Esophagus squamous epithelium (tissue), 5 donors: ENCODE measurements around the gene NUP210. TPM values are rescaled to one million over a fixed set of nuclear protein-coding genes. Genes with fewer than 3 reads are reported as not detected.

Experiments used
- DNase-seq: peaks from one replicate; lab custom pipeline; 2025; lab: John Stamatoyannopoulos, UW
- H3K27ac ChIP-seq, 4 donors: fragments of 200-600 bp; sonication (generic); one replicate each; pipeline ENCODE4 v1.5.1; 2016 to 2019; ENCODE audit warnings: mild to moderate bottlenecking in 1 of 4
- H3K27me3 ChIP-seq, 4 donors: fragments of 200-600 bp; sonication (generic); 1 replicate in 3 of 4; 2 replicates in 1 of 4; pipeline versions ENCODE4 v1.5.1 to v1.6.0; 2017 to 2021; ENCODE audit warnings: antibody characterized with exemption in 1 of 4
- H3K36me3 ChIP-seq, 3 donors: fragments of 200-600 bp; sonication (generic); one replicate each; pipeline ENCODE4 v1.5.1; 2016 to 2019
- H3K4me1 ChIP-seq, 3 donors: fragments of 200-600 bp; sonication (generic); one replicate each; pipeline ENCODE4 v1.5.1; 2017 to 2019
- H3K4me3 ChIP-seq, 4 donors: fragments of 200-600 bp; sonication (generic); 1 replicate in 3 of 4; 2 replicates in 1 of 4; pipeline ENCODE4 v1.5.1; 2016 to 2019; ENCODE audit warnings: mild to moderate bottlenecking in 2 of 4, moderate library complexity in 1 of 4
- H3K9me3 ChIP-seq, 3 donors: fragments of 200-600 bp; sonication (generic); one replicate each; pipeline ENCODE4 v1.5.1; 2016 to 2019
- POLR2A ChIP-seq, 4 donors: fragments of 450-650 bp; IDR thresholded peaks; one replicate each; pipeline ENCODE4 v1.6.1; 2017; ENCODE audit warnings: antibody characterized with exemption in 4 of 4, mild to moderate bottlenecking in 4 of 4, moderate library complexity in 3 of 4
- WGBS, 2 donors: methylation state at CpG; one replicate each; pipeline ENCODE4 v1.1.5; 2018; 5-methylcytosine and 5-hydroxymethylcytosine counted together
- intact Hi-C: fragments of 100-400 bp; cut with DNase I; formaldehyde crosslinking; loops from one replicate; pipeline ENCODE4 v1.15.0; 2022
- total RNA-seq, 4 donors: library from RNA; depleted of rRNA; stranded (reverse); fragments of >200 nt; gene quantifications; one replicate each; pipeline ENCODE4 v1.1.0, GENCODE V29; 2016
- TF ChIP-seq, protein P1 (sequence below), 6 experiments: fragments of 450-650 bp in 4 of 6; fragments of 200-600 bp in 2 of 6; sonication (generic) in 2 of 6; IDR thresholded peaks; one replicate each; pipeline ENCODE4 v1.5.1; 2016 to 2019; ENCODE audit warnings: antibody characterized with exemption in 6 of 6, mild to moderate bottlenecking in 4 of 6, moderate library complexity in 4 of 6
- donor health status: DM: yes; HTN: yes; CAD: no.

The NUP210 gene
- total RNA-seq, 4 donors from 2014 or later: 7.2 to 14.5 (median 9.4) TPM

DNA sequence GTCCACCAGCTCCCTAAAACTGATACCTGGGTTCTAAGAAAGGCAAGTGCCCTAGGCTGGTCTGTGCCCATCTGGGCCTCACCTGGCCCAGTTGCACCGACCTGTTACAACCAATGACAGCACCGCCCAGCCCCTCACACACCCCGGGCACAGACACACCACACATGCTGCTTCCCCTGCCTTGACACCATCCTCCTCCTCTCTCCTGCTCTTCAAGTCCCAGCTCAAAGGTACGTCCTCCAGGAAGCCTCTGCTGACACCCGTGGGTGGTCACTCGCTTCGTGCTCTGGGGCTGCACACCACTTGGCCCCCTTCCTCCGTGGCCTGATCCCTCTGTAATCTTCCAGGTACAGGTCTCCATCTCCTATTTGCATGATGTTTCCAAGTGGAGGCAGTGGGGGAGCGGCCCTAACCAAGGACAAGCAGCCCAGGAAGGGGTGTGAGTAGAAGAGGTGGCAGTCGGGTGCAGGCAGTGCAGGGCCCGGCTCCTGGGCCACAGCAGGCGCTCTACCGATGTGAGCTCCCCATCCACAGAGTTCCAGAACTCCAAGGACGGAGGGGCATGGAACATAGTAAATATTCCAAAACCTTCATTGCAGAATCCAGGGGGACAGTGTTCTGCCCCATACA, 144.6 kb downstream of the NUP210 start:
- Histone ChIP-seq H3K36me3 (no peaks in the 10 kb centered on the region), H3K4me1 (peaks cover 0 to 26% (median 14%) of the 10 kb centered on the region in 3 donors), H3K9me3 (peaks cover 0 to under 1% (median 0%) of the 10 kb centered on the region in 3 donors), H3K27ac (no peak overlapping the region), H3K27me3 (peaks cover 0 to 53% (median 0%) of the 10 kb centered on the region in 4 donors), H3K4me3 (no peak overlapping the region)
- no peak for TF ChIP-seq POLR2A (IDR thresholded peaks at IDR 0.05)
- TF ChIP-seq, protein P1, sequence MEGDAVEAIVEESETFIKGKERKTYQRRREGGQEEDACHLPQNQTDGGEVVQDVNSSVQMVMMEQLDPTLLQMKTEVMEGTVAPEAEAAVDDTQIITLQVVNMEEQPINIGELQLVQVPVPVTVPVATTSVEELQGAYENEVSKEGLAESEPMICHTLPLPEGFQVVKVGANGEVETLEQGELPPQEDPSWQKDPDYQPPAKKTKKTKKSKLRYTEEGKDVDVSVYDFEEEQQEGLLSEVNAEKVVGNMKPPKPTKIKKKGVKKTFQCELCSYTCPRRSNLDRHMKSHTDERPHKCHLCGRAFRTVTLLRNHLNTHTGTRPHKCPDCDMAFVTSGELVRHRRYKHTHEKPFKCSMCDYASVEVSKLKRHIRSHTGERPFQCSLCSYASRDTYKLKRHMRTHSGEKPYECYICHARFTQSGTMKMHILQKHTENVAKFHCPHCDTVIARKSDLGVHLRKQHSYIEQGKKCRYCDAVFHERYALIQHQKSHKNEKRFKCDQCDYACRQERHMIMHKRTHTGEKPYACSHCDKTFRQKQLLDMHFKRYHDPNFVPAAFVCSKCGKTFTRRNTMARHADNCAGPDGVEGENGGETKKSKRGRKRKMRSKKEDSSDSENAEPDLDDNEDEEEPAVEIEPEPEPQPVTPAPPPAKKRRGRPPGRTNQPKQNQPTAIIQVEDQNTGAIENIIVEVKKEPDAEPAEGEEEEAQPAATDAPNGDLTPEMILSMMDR (IDR thresholded peaks at IDR 0.05): no peak
- intact Hi-C loops: no loop called here
- WGBS, 2 donors: 82 to 86% methylated on average over 13 of the region's 14 CpGs
- DNase-seq: no peak

DNA sequence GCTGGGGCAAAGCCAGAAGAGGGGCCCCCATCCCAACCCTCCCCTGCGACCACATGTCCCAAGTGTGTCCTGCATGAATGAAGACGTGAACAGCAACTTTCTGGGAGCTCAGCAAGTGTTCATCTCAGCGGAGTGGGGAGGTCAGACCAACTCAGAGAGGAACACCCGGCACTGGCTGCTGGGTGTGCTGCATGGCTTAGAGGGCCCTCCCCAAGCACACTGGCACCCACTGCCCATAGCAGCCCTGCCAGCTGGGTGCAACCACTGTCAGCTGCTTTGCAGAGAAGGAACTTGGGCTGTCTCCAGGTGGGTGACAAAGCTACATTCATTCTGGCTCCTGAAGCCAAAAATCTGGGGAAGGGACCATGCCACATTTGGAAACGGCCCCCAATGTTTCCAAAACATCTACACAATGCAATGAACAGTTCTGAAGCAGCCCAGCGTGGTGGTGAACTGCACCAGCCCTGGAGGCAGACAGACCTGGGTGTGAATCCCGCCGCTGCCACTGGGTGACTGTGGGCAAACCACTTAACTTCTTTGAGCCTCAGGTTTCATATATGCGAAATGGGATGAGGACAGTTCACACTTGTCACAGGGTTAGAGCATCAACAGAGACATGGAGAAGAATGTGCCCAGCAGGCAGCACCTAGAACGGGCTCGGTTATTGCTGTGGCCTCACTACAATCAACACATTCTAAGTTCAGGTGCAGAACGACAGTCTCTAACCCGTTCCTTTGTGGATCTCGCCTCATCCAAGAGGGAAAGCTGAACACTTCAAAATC, 145.4 kb downstream of the NUP210 start:
- no peak overlapping the region for H3K4me3 ChIP-seq
- no peaks in the 10 kb centered on the region for H3K36me3 ChIP-seq
- intact Hi-C loops: no loop called here
- 80 to 91% methylated on average over 9 to 11 of the region's 14 CpGs for WGBS, 2 donors
- H3K9me3 ChIP-seq: peaks cover 0 to 8% (median 0%) of the 10 kb centered on the region in 3 donors
- H3K27me3 ChIP-seq: peaks cover 0 to 45% (median 0%) of the 10 kb centered on the region in 4 donors
- no peak for DNase-seq
- H3K27ac ChIP-seq: no peak overlapping the region
- peaks cover 0 to 26% (median 14%) of the 10 kb centered on the region in 3 donors for H3K4me1 ChIP-seq
- TF ChIP-seq, protein P1 (IDR thresholded peaks at IDR 0.05): no peak
- TF ChIP-seq POLR2A (IDR thresholded peaks at IDR 0.05): no peak

DNA sequence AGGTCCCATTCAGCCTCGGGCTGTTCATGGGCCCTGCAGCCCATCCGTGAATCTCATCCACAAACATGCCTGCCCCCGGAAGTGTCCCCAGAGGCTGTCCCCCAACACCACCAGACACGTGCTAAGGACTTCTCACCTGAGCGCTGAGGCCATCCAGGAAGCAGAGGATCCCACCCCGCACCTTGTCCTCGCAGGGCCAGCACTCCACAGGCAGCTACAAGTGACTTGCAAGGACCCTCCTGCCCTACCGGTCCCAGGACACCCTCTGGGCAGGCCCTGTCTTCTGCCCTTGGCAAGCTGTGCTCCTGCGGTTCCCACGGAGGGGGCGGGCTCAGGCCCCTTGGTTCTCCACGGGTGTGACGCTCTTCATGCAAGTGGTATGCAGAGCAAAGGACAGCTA, 146.0 kb downstream of the NUP210 start:
- Histone ChIP-seq H3K9me3 (peaks cover 0 to 14% (median 0%) of the 10 kb centered on the region in 3 donors), H3K27me3 (peaks cover 0 to 42% (median 0%) of the 10 kb centered on the region in 4 donors), H3K4me3 (no peak overlapping the region), H3K4me1 (peaks cover 0 to 26% (median 14%) of the 10 kb centered on the region in 3 donors), H3K36me3 (no peaks in the 10 kb centered on the region), H3K27ac (no peak overlapping the region)
- DNase-seq: no peak
- 76 to 78% methylated on average over 3 to 8 of the region's 13 CpGs for WGBS, 2 donors
- intact Hi-C loops: no loop called here
- TF ChIP-seq POLR2A (IDR thresholded peaks at IDR 0.05): no peak
- TF ChIP-seq, protein P1 (IDR thresholded peaks at IDR 0.05): no peak

DNA sequence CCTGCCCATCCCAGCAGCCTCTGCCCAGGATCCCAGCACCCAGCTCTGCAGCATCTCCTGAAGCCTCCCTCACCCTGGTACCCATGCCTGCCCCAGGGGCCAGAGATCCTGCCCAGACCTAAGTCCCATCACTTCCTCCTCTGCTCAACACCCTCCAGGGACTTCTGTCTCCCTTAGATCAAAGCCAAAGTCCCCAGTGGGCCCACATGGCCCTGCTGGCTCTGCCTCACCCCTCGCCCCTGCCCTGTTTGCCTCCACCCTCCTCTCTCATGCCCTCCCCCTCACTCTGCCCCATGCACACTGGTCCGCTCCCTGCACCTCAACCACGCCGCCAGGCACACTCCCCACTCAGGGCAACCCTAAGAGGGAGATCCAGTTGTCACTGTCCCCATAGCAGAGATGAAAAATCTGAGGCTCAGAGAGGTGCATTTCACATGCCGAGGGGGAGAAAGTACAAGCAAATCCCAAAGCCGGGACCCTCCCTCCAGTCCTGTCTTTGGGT, 146.5 kb downstream of the NUP210 start:
- 82 to 90% methylated on average over 2 to 4 of the region's 6 CpGs for WGBS, 2 donors
- Histone ChIP-seq H3K27ac (no peak overlapping the region), H3K27me3 (peaks cover 0 to 38% (median 0%) of the 10 kb centered on the region in 4 donors), H3K4me1 (peaks cover 0 to 26% (median 14%) of the 10 kb centered on the region in 3 donors), H3K36me3 (no peaks in the 10 kb centered on the region), H3K9me3 (peaks cover 0 to 14% (median 0%) of the 10 kb centered on the region in 3 donors), H3K4me3 (no peak overlapping the region)
- DNase-seq: no peak
- intact Hi-C loops: no loop called here
- TF ChIP-seq POLR2A (IDR thresholded peaks at IDR 0.05): no peak
- TF ChIP-seq, protein P1 (IDR thresholded peaks at IDR 0.05): no peak
